ENCODE data around the gene CPTP. TPM values are rescaled to one million over a fixed set of nuclear protein-coding genes. Genes with fewer than 3 reads are reported as not detected.
A peak's percentile ranks its signal among the peaks of the same experiment; 100 is the strongest.

CPTP gene
- total and polyA plus RNA-seq, 2 of the 13 experiments (the other 11 are each of a cell fraction or from before 2014, with no cell fraction given), result 5.5 to 9.3 TPM

DNA sequence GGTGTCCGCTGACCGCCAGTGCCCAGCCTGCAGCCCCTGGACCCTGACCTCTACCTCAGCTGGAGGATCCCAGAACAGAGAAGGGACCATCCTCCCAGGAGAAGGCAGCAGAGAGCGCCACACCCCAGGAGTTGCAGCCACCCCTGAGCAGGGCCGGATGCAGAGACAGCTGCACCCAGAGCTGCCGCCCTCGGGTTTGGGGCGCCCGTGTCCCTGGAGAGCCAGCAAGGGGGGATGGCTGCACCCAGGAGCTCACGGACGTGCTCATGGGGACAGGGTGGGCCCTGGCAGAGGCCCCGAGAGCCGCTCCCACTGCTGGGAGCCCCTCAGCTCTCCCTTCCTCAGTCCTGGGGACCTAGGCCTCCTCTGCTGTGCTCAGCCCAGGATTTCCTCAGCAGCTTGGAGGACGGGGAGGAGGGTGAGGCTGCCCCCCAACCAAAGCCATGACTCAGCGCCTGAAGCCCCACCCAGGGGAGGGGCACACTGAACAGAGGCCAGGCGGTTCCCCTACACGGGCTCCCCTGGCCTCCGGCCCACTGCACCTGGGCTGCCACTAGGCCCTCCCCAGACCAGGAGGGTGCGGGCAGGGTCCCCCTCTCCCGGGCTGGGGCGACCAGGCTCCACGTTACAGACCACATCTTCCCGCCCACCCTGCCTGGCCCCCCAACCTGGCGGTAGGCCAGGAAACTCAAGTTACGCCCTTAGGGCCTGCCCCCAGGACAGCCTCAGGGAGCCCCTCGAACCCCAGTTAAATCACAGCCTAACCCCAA lies 19.1 kb upstream of the CPTP start (continued):
- TF ChIP-seq, protein P1, sequence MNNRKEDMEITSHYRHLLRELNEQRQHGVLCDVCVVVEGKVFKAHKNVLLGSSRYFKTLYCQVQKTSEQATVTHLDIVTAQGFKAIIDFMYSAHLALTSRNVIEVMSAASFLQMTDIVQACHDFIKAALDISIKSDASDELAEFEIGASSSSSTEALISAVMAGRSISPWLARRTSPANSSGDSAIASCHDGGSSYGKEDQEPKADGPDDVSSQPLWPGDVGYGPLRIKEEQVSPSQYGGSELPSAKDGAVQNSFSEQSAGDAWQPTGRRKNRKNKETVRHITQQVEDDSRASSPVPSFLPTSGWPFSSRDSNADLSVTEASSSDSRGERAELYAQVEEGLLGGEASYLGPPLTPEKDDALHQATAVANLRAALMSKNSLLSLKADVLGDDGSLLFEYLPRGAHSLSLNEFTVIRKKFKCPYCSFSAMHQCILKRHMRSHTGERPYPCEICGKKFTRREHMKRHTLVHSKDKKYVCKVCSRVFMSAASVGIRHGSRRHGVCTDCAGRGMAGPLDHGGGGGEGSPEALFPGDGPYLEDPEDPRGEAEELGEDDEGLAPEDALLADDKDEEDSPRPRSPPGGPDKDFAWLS (CRISPR knock-in tag; IDR thresholded peaks at IDR 0.05; ENCODE audit: borderline replicate concordance), result no peak
- TF ChIP-seq ZNF644 (CRISPR knock-in tag; IDR thresholded peaks at IDR 0.05; ENCODE audit: low read depth) (no peak), REPIN1 (CRISPR knock-in tag; IDR thresholded peaks at IDR 0.05; ENCODE audit: borderline replicate concordance, low read depth) (no peak), ZNF10 (CRISPR knock-in tag; IDR thresholded peaks at IDR 0.05; ENCODE audit: borderline replicate concordance, low read depth) (no peak), HIVEP1 (CRISPR knock-in tag; IDR thresholded peaks at IDR 0.05) (no peak; the same call in 1 of the 2 replicates), THYN1 (CRISPR knock-in tag; IDR thresholded peaks at IDR 0.05; ENCODE audit: borderline replicate concordance, low read depth) (no peak), RCOR2 (CRISPR knock-in tag; IDR thresholded peaks at IDR 0.05) (no peak), HNF4A (CRISPR knock-in tag; IDR thresholded peaks at IDR 0.05) (peak; percentile 61), ZNF260 (CRISPR knock-in tag; IDR thresholded peaks at IDR 0.05; ENCODE audit: borderline replicate concordance, low read depth) (no peak), CREB1 (IDR thresholded peaks at IDR 0.05) (no peak), CREB1 (CRISPR knock-in tag; IDR thresholded peaks at IDR 0.05) (no peak), PHF20 (CRISPR knock-in tag; IDR thresholded peaks at IDR 0.05) (0 out of 2 replicates have a peak, but pooled peaks have one; percentile 49), CEBPB (IDR thresholded peaks at IDR 0.05; ENCODE audit: borderline replicate concordance, low read depth, low read length) (no peak)
- TF ChIP-seq, protein P2, sequence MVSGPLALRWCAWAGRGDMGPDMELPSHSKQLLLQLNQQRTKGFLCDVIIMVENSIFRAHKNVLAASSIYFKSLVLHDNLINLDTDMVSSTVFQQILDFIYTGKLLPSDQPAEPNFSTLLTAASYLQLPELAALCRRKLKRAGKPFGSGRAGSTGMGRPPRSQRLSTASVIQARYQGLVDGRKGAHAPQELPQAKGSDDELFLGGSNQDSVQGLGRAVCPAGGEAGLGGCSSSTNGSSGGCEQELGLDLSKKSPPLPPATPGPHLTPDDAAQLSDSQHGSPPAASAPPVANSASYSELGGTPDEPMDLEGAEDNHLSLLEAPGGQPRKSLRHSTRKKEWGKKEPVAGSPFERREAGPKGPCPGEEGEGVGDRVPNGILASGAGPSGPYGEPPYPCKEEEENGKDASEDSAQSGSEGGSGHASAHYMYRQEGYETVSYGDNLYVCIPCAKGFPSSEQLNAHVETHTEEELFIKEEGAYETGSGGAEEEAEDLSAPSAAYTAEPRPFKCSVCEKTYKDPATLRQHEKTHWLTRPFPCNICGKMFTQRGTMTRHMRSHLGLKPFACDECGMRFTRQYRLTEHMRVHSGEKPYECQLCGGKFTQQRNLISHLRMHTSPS (CRISPR knock-in tag; IDR thresholded peaks at IDR 0.05; ENCODE audit: low read depth), result no peak
- TF ChIP-seq, protein P3, sequence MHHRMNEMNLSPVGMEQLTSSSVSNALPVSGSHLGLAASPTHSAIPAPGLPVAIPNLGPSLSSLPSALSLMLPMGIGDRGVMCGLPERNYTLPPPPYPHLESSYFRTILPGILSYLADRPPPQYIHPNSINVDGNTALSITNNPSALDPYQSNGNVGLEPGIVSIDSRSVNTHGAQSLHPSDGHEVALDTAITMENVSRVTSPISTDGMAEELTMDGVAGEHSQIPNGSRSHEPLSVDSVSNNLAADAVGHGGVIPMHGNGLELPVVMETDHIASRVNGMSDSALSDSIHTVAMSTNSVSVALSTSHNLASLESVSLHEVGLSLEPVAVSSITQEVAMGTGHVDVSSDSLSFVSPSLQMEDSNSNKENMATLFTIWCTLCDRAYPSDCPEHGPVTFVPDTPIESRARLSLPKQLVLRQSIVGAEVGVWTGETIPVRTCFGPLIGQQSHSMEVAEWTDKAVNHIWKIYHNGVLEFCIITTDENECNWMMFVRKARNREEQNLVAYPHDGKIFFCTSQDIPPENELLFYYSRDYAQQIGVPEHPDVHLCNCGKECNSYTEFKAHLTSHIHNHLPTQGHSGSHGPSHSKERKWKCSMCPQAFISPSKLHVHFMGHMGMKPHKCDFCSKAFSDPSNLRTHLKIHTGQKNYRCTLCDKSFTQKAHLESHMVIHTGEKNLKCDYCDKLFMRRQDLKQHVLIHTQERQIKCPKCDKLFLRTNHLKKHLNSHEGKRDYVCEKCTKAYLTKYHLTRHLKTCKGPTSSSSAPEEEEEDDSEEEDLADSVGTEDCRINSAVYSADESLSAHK (CRISPR knock-in tag; IDR thresholded peaks at IDR 0.05; ENCODE audit: borderline replicate concordance), result no peak
- TF ChIP-seq, protein P4, sequence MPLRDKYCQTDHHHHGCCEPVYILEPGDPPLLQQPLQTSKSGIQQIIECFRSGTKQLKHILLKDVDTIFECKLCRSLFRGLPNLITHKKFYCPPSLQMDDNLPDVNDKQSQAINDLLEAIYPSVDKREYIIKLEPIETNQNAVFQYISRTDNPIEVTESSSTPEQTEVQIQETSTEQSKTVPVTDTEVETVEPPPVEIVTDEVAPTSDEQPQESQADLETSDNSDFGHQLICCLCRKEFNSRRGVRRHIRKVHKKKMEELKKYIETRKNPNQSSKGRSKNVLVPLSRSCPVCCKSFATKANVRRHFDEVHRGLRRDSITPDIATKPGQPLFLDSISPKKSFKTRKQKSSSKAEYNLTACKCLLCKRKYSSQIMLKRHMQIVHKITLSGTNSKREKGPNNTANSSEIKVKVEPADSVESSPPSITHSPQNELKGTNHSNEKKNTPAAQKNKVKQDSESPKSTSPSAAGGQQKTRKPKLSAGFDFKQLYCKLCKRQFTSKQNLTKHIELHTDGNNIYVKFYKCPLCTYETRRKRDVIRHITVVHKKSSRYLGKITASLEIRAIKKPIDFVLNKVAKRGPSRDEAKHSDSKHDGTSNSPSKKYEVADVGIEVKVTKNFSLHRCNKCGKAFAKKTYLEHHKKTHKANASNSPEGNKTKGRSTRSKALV (CRISPR knock-in tag; IDR thresholded peaks at IDR 0.05), result no peak
- TF ChIP-seq, protein P5, sequence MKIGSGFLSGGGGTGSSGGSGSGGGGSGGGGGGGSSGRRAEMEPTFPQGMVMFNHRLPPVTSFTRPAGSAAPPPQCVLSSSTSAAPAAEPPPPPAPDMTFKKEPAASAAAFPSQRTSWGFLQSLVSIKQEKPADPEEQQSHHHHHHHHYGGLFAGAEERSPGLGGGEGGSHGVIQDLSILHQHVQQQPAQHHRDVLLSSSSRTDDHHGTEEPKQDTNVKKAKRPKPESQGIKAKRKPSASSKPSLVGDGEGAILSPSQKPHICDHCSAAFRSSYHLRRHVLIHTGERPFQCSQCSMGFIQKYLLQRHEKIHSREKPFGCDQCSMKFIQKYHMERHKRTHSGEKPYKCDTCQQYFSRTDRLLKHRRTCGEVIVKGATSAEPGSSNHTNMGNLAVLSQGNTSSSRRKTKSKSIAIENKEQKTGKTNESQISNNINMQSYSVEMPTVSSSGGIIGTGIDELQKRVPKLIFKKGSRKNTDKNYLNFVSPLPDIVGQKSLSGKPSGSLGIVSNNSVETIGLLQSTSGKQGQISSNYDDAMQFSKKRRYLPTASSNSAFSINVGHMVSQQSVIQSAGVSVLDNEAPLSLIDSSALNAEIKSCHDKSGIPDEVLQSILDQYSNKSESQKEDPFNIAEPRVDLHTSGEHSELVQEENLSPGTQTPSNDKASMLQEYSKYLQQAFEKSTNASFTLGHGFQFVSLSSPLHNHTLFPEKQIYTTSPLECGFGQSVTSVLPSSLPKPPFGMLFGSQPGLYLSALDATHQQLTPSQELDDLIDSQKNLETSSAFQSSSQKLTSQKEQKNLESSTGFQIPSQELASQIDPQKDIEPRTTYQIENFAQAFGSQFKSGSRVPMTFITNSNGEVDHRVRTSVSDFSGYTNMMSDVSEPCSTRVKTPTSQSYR (CRISPR knock-in tag; IDR thresholded peaks at IDR 0.05; ENCODE audit: borderline replicate concordance), result no peak
